ENCODE results near the gene SRGAP2B. TPM values are rescaled to one million over a fixed set of nuclear protein-coding genes. Genes with fewer than 3 reads are reported as not detected.
"Not testable (repeated sequence)": the region's sequence is repeated elsewhere in the genome, so short reads cannot be mapped to it uniquely, and the experiment has no call there.

The SRGAP2B gene
- total and polyA plus RNA-seq, 10 of the 15 experiments (the other 5 are each of a cell fraction or from before 2014, with no cell fraction given): 1.2 to 8.9 (median 3.0) TPM

- H3K4me3 ChIP-seq; H3K27me3 ChIP-seq (replicated peaks in 1 of 2; ENCODE audit: control insufficient read depth in 2 of 2, insufficient read depth in 2 of 2, low read length in 1 of 2); H3K36me3 ChIP-seq (ENCODE audit: control insufficient read depth in 2 of 2, insufficient read depth in 2 of 2, low read length in 1 of 2); SMC1A ChIA-PET (ENCODE audit: uncharacterized antibody, unreplicated experiment); H3K27ac ChIP-seq (ENCODE audit: control insufficient read depth, insufficient read depth); H3K79me2 ChIP-seq (ENCODE audit: control insufficient read depth, insufficient read depth, low read length); H3K9me3 ChIP-seq (replicated peaks; ENCODE audit: control insufficient read depth, insufficient read depth, low read length); CTCF ChIA-PET; BruUV-seq (replicated peaks); DNase-seq (ENCODE audit: low read depth, low spot score); POLR2A ChIA-PET; H3K4me2 ChIP-seq (ENCODE audit: control insufficient read depth, insufficient read depth); H3K9ac ChIP-seq (ENCODE audit: control insufficient read depth, insufficient read depth, low read length); FAIRE-seq; H4K20me1 ChIP-seq (ENCODE audit: control insufficient read depth, insufficient read depth); intact Hi-C loops (cut with micrococcal nuclease; ENCODE audit: unreplicated experiment); H2AFZ ChIP-seq (ENCODE audit: control insufficient read depth, low read depth, low read length); ATAC-seq; in situ Hi-C loops (cut with MboI); RAD21 ChIA-PET (ENCODE audit: unreplicated experiment); H3K4me1 ChIP-seq (ENCODE audit: control insufficient read depth, insufficient read depth, low read length): not testable (repeated sequence)
- WGBS (ENCODE audit: insufficient coverage, insufficient replicate concordance, low lambda C conversion rate, missing lambda C conversion rate): 100% methylated on average over 1 of the region's 1 CpG
Measured at GRCh38 chr1:144931553-144931952, 163.6 kb downstream of the SRGAP2B start.

GRCh38 chr1:144930085-144930777 is 164.9 kb downstream of the SRGAP2B start:
- RAD21 ChIA-PET (ENCODE audit: unreplicated experiment); H3K4me2 ChIP-seq (ENCODE audit: control insufficient read depth, insufficient read depth); DNase-seq (ENCODE audit: low read depth, low spot score); ATAC-seq; SMC1A ChIA-PET (ENCODE audit: uncharacterized antibody, unreplicated experiment); CTCF ChIA-PET; H3K9ac ChIP-seq (ENCODE audit: control insufficient read depth, insufficient read depth, low read length); H2AFZ ChIP-seq (ENCODE audit: control insufficient read depth, low read depth, low read length); H3K27me3 ChIP-seq (replicated peaks in 1 of 2; ENCODE audit: control insufficient read depth in 2 of 2, insufficient read depth in 2 of 2, low read length in 1 of 2); intact Hi-C loops (cut with micrococcal nuclease; ENCODE audit: unreplicated experiment); H3K4me3 ChIP-seq; POLR2A ChIA-PET; H3K79me2 ChIP-seq (ENCODE audit: control insufficient read depth, insufficient read depth, low read length); H4K20me1 ChIP-seq (ENCODE audit: control insufficient read depth, insufficient read depth); in situ Hi-C loops (cut with MboI); FAIRE-seq; H3K36me3 ChIP-seq (ENCODE audit: control insufficient read depth in 2 of 2, insufficient read depth in 2 of 2, low read length in 1 of 2); BruUV-seq (replicated peaks); H3K27ac ChIP-seq (ENCODE audit: control insufficient read depth, insufficient read depth); H3K9me3 ChIP-seq (replicated peaks; ENCODE audit: control insufficient read depth, insufficient read depth, low read length); H3K4me1 ChIP-seq (ENCODE audit: control insufficient read depth, insufficient read depth, low read length): not testable (repeated sequence)
- WGBS (ENCODE audit: insufficient coverage, insufficient replicate concordance, low lambda C conversion rate, missing lambda C conversion rate): 33% methylated on average over 2 of the region's 6 CpGs

- H3K4me2 ChIP-seq (ENCODE audit: control insufficient read depth, insufficient read depth); H4K20me1 ChIP-seq (ENCODE audit: control insufficient read depth, insufficient read depth); RAD21 ChIA-PET (ENCODE audit: unreplicated experiment); SMC1A ChIA-PET (ENCODE audit: uncharacterized antibody, unreplicated experiment); BruUV-seq (replicated peaks); DNase-seq (ENCODE audit: low read depth, low spot score); FAIRE-seq; H3K4me3 ChIP-seq; H3K9me3 ChIP-seq (replicated peaks; ENCODE audit: control insufficient read depth, insufficient read depth, low read length); intact Hi-C loops (cut with micrococcal nuclease; ENCODE audit: unreplicated experiment); H3K36me3 ChIP-seq (ENCODE audit: control insufficient read depth in 2 of 2, insufficient read depth in 2 of 2, low read length in 1 of 2); H3K27me3 ChIP-seq (replicated peaks in 1 of 2; ENCODE audit: control insufficient read depth in 2 of 2, insufficient read depth in 2 of 2, low read length in 1 of 2); H3K79me2 ChIP-seq (ENCODE audit: control insufficient read depth, insufficient read depth, low read length); in situ Hi-C loops (cut with MboI); H3K4me1 ChIP-seq (ENCODE audit: control insufficient read depth, insufficient read depth, low read length); H3K9ac ChIP-seq (ENCODE audit: control insufficient read depth, insufficient read depth, low read length); H3K27ac ChIP-seq (ENCODE audit: control insufficient read depth, insufficient read depth); CTCF ChIA-PET; H2AFZ ChIP-seq (ENCODE audit: control insufficient read depth, low read depth, low read length); ATAC-seq; POLR2A ChIA-PET: not testable (repeated sequence)
- WGBS (ENCODE audit: insufficient coverage, insufficient replicate concordance, low lambda C conversion rate, missing lambda C conversion rate): no CpG with 5 or more reads among the region's 1 CpG
Measured at GRCh38 chr1:144927292-144927691, 167.8 kb downstream of the SRGAP2B start.

GRCh38 chr1:144923640-144924039 is 171.5 kb downstream of the SRGAP2B start:
- H3K27ac ChIP-seq (ENCODE audit: control insufficient read depth, insufficient read depth); H4K20me1 ChIP-seq (ENCODE audit: control insufficient read depth, insufficient read depth); H2AFZ ChIP-seq (ENCODE audit: control insufficient read depth, low read depth, low read length); H3K4me1 ChIP-seq (ENCODE audit: control insufficient read depth, insufficient read depth, low read length); CTCF ChIA-PET; H3K9ac ChIP-seq (ENCODE audit: control insufficient read depth, insufficient read depth, low read length); DNase-seq (ENCODE audit: low read depth, low spot score); FAIRE-seq; H3K27me3 ChIP-seq (replicated peaks in 1 of 2; ENCODE audit: control insufficient read depth in 2 of 2, insufficient read depth in 2 of 2, low read length in 1 of 2); SMC1A ChIA-PET (ENCODE audit: uncharacterized antibody, unreplicated experiment); H3K36me3 ChIP-seq (ENCODE audit: control insufficient read depth in 2 of 2, insufficient read depth in 2 of 2, low read length in 1 of 2); BruUV-seq (replicated peaks); in situ Hi-C loops (cut with MboI); POLR2A ChIA-PET; H3K79me2 ChIP-seq (ENCODE audit: control insufficient read depth, insufficient read depth, low read length); H3K9me3 ChIP-seq (replicated peaks; ENCODE audit: control insufficient read depth, insufficient read depth, low read length); H3K4me3 ChIP-seq; H3K4me2 ChIP-seq (ENCODE audit: control insufficient read depth, insufficient read depth); ATAC-seq; intact Hi-C loops (cut with micrococcal nuclease; ENCODE audit: unreplicated experiment); RAD21 ChIA-PET (ENCODE audit: unreplicated experiment): not testable (repeated sequence)
- WGBS (ENCODE audit: insufficient coverage, insufficient replicate concordance, low lambda C conversion rate, missing lambda C conversion rate): no CpG with 5 or more reads among the region's 5 CpGs

Data from GM12878 (cell line).